Activated naive CD8-positive, alpha-beta T cell treated with anti-CD3 and anti-CD28 coated beads, Interleukin-2, amount 50 U/mL, for 24 hours (primary cell): ENCODE data around the gene GTPBP1.

Experiments used
- ATAC-seq: fragments of 150-1000 bp; cut with Tn5 transposase; one replicate; pipeline ENCODE4 v1.10.0; 2021
- DNase-seq: peaks from one replicate; pipeline ENCODE4 v3.0.0; 2021
- H3K27ac Mint-ChIP-seq: one replicate; pipeline ENCODE4 v1.8.0; 2021; ENCODE audit warnings: mild to moderate bottlenecking, mixed read lengths
- H3K27me3 Mint-ChIP-seq: one replicate; pipeline ENCODE4 v1.8.0; 2021; ENCODE audit warnings: mixed read lengths
- H3K36me3 Mint-ChIP-seq: one replicate; pipeline ENCODE4 v1.8.0; 2021; ENCODE audit warnings: low read depth, mixed read lengths
- H3K4me1 Mint-ChIP-seq: one replicate; pipeline ENCODE4 v1.8.0; 2021; ENCODE audit warnings: mixed read lengths
- H3K4me3 Mint-ChIP-seq: one replicate; pipeline ENCODE4 v1.8.0; 2021; ENCODE audit warnings: mild to moderate bottlenecking, moderate library complexity, mixed read lengths
- H3K9me3 Mint-ChIP-seq: one replicate; pipeline ENCODE4 v1.8.0; 2021; ENCODE audit warnings: mixed read lengths

Gene GTPBP1

DNA sequence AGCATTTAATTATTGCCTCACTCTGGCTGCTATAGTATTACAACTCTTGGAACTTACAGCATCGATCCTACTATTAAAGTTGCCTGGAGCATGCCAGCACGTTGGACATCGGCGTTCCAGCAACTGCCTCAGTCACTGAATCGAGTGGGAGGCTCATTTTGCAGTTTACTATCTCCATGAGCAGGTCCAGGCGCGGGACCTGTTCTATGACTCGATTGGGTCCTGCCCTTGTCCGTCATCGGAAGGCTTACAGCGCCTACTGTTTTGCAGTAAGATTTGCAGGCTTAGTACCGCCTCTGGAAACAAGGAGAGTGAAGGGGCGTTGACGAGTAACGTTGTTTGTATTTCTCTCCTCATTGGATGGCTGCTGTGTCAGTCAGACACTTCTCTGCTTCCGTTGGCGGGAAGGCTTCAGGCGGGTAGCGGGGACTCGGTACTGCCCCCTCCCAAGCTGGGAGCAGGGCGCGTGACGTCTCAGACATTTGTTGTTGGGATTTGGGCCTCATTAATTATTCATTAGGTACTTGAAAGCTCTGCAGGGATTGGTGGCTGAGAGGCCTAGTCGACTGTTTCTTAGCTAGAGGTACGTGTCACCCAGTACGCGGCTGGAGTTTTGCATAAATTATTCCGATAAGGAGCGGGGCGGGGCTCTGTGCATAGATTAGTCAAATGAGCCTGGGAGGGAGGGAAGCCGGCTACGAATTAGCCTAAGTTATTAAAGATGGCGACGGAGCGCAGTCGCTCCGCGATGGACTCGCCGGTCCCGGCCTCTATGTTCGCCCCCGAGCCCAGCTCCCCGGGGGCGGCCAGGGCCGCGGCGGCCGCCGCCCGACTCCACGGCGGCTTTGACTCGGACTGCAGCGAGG is at the start of gene GTPBP1:
Gene GTPBP1 (plus strand): TSS at position 710 of the 866 bp plus-strand sequence. CDS start 12 bp downstream, at position 722.
- DNase-seq (peak; percentile 94), ATAC-seq (peak; percentile 88)
- H3K36me3 Mint-ChIP-seq: peaks cover 33% of the 10 kb centered on the region
- peaks cover 59% of the 10 kb centered on the region for H3K4me1 Mint-ChIP-seq
- H3K27me3 Mint-ChIP-seq: no peaks in the 10 kb centered on the region
- peak within 1 kb of the TSS; percentile 94 for H3K4me3 Mint-ChIP-seq
- H3K9me3 Mint-ChIP-seq: no peaks in the 10 kb centered on the region
- H3K27ac Mint-ChIP-seq: peak within 1 kb of the TSS; percentile 97

- Mint-ChIP-seq H3K4me1 (peaks cover 17% of the 10 kb centered on the region), H3K27ac (peak within 1 kb of the TSS; percentile 97), H3K4me3 (peak within 1 kb of the TSS; percentile 85), H3K9me3 (no peaks in the 10 kb centered on the region), H3K36me3 (no peaks in the 10 kb centered on the region), H3K27me3 (peaks cover 1% of the 10 kb centered on the region)
- peak; percentile 83 for ATAC-seq
- peak; percentile 89 for DNase-seq
These were observed 49.3 kb upstream of the GTPBP1 start, which contains the start of the genes CBY1 and FAM227A for GRCh38 chr22:38656256-38657044. CBY1 (plus strand) TSS chr22:38656638; CDS start chr22:38668055, 11,417 bp downstream. FAM227A (minus strand) TSS chr22:38656392; CDS start chr22:38650168, 6,224 bp downstream.

- peak overlapping the region; percentile 97 for H3K27ac Mint-ChIP-seq
- peaks cover 1% of the 10 kb centered on the region for H3K27me3 Mint-ChIP-seq
- peak overlapping the region; percentile 85 for H3K4me3 Mint-ChIP-seq
- no peaks in the 10 kb centered on the region for H3K9me3 Mint-ChIP-seq
- peak; percentile 53 for DNase-seq
- ATAC-seq: peak; percentile 53
- H3K4me1 Mint-ChIP-seq: peaks cover 17% of the 10 kb centered on the region
- H3K36me3 Mint-ChIP-seq: no peaks in the 10 kb centered on the region
These were observed 48.5 kb upstream of the GTPBP1 start for GRCh38 chr22:38657045-38657909.

DNA sequence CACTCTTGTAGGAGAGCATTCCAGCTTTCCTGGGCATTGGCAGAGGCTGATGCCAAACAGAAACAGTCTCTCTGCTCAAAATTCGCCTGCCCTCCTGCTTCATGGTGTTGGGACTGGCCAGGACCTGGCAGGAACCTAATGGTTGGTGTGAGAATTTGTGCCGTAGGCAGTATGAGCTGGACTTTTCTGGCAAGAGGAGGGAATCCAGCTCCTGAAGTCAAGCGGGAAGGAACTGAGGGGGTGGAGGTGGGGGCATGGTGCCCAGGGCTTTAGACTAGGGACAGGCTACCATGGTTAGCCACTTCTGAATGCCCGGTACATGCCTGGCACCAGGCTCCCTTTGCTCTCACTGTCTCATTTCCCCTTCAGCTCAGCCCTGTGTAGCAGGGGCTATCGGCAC is 30.9 kb upstream of the GTPBP1 start:
- Mint-ChIP-seq H3K27me3 (no peaks in the 10 kb centered on the region), H3K4me3 (no peak overlapping the region), H3K9me3 (no peaks in the 10 kb centered on the region), H3K27ac (no peak overlapping the region), H3K36me3 (peaks cover 16% of the 10 kb centered on the region), H3K4me1 (no peaks in the 10 kb centered on the region)
- DNase-seq (no peak), ATAC-seq (no peak)

- H3K36me3 Mint-ChIP-seq: peaks cover 16% of the 10 kb centered on the region
These were observed 29.9 kb upstream of the GTPBP1 start for GRCh38 chr22:38675833-38676232.

GRCh38 chr22:38681582-38682335 is 24.0 kb upstream of the GTPBP1 start, which contains the start of gene TOMM22:
TOMM22 (plus strand) TSS chr22:38681957; CDS start chr22:38681979, 22 bp downstream.
- peak; percentile 91 for DNase-seq
- Mint-ChIP-seq H3K4me3 (peak within 1 kb of the TSS; percentile 96), H3K36me3 (peaks cover 40% of the 10 kb centered on the region), H3K4me1 (peaks cover 23% of the 10 kb centered on the region), H3K27me3 (no peaks in the 10 kb centered on the region), H3K27ac (peak within 1 kb of the TSS; percentile 95), H3K9me3 (no peaks in the 10 kb centered on the region)
- ATAC-seq: peak; percentile 99

More at GRCh38 chr22:38675833-38676232, 29.9 kb upstream of the GTPBP1 start:
- Mint-ChIP-seq H3K4me1 (no peaks in the 10 kb centered on the region), H3K27me3 (no peaks in the 10 kb centered on the region), H3K27ac (no peak overlapping the region), H3K9me3 (no peaks in the 10 kb centered on the region), H3K4me3 (no peak overlapping the region)
- no peak for ATAC-seq
- no peak for DNase-seq

DNA sequence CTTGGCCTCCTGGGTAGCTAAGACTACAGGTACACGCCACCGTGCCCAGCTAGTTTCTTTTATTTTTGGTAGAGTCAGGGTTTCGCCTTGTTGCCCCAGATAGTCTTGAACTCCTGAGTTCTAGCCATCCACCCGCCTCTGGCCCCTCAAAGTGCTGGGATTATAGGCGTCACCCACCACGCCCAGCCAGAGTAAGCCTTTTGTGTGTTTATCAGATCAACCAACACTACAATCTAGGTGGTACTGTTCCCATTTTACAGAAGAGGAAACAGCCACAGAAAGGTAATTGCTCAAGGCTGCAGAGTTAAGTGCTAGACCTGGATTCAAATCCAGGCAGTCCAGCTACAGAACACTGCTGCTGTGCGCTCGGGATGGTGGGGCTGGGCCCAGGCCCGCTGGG is 20.8 kb upstream of the GTPBP1 start:
- H3K27me3 Mint-ChIP-seq: no peaks in the 10 kb centered on the region
- H3K4me1 Mint-ChIP-seq: peaks cover 24% of the 10 kb centered on the region
- no peak overlapping the region for H3K4me3 Mint-ChIP-seq
- ATAC-seq: no peak
- no peak overlapping the region for H3K27ac Mint-ChIP-seq
- DNase-seq: no peak
- no peaks in the 10 kb centered on the region for H3K9me3 Mint-ChIP-seq
- H3K36me3 Mint-ChIP-seq: peaks cover 58% of the 10 kb centered on the region

GRCh38 chr22:38685761-38686160 is 20.0 kb upstream of the GTPBP1 start:
- Mint-ChIP-seq H3K4me1 (peaks cover 24% of the 10 kb centered on the region), H3K27ac (no peak overlapping the region), H3K36me3 (peaks cover 61% of the 10 kb centered on the region), H3K4me3 (no peak overlapping the region), H3K27me3 (no peaks in the 10 kb centered on the region), H3K9me3 (no peaks in the 10 kb centered on the region)
- DNase-seq (no peak), ATAC-seq (no peak)

- DNase-seq (no peak), ATAC-seq (no peak)
- peaks cover 19% of the 10 kb centered on the region for H3K4me1 Mint-ChIP-seq
- peaks cover 57% of the 10 kb centered on the region for H3K36me3 Mint-ChIP-seq
- no peaks in the 10 kb centered on the region for H3K27me3 Mint-ChIP-seq
- no peak overlapping the region for H3K4me3 Mint-ChIP-seq
- H3K27ac Mint-ChIP-seq: peak overlapping the region; percentile 47
- H3K9me3 Mint-ChIP-seq: no peaks in the 10 kb centered on the region
These were observed 16.1 kb upstream of the GTPBP1 start for GRCh38 chr22:38689651-38690050.

GRCh38 chr22:38694049-38694448 is 11.7 kb upstream of the GTPBP1 start:
- DNase-seq: no peak
- peaks cover 60% of the 10 kb centered on the region for H3K4me1 Mint-ChIP-seq
- H3K9me3 Mint-ChIP-seq: no peaks in the 10 kb centered on the region
- H3K4me3 Mint-ChIP-seq: no peak overlapping the region
- ATAC-seq: no peak
- no peaks in the 10 kb centered on the region for H3K27me3 Mint-ChIP-seq
- peak overlapping the region; percentile 58 for H3K27ac Mint-ChIP-seq
- peaks cover 60% of the 10 kb centered on the region for H3K36me3 Mint-ChIP-seq

GRCh38 chr22:38694940-38695339 is 10.8 kb upstream of the GTPBP1 start:
- H3K27ac Mint-ChIP-seq: peak overlapping the region; percentile 41
- peaks cover 68% of the 10 kb centered on the region for H3K4me1 Mint-ChIP-seq
- ATAC-seq (no peak), DNase-seq (no peak)
- no peaks in the 10 kb centered on the region for H3K9me3 Mint-ChIP-seq
- peaks cover 65% of the 10 kb centered on the region for H3K36me3 Mint-ChIP-seq
- H3K27me3 Mint-ChIP-seq: no peaks in the 10 kb centered on the region
- no peak overlapping the region for H3K4me3 Mint-ChIP-seq

DNA sequence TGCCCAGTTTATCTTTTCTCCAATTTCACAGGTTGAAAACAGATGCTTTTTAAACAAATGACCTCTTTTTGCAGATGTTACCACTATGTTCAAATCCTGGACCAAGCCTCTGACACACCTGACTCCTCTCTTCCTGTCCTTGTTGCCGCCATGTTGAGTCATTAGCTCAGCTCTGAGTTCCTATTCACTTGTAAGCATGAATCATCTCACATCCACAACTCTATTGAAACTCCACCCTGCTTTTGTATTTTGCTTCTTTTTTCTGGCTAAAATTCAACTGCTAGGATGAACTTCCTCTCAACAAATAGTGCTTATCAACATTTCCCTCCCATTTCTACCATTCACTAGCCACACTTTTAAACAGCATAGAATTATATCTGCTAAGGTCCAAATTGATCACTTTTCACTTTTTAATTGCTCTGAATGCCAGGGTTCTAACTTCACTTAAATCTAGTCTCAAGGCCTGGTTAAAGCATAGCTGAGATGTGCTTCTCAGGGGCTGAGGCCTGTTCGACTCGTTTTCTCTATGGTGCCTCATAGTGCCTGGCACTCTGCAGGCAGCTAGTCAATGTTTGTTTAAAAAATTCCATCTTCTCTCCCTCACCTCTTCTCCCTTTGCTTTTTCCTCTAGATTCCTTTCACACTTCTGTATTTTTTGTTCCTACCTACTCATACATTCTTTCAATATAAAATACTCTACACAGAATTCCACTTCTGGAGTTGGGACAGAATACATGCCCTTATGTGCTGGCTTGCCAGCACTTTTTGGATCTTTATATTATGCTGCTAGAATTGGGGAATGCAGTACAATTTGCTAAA is 8.9 kb upstream of the GTPBP1 start:
- peak; percentile 38 for DNase-seq
- H3K27me3 Mint-ChIP-seq: no peaks in the 10 kb centered on the region
- H3K4me3 Mint-ChIP-seq: peak overlapping the region; percentile 92
- H3K36me3 Mint-ChIP-seq: peaks cover 59% of the 10 kb centered on the region
- no peaks in the 10 kb centered on the region for H3K9me3 Mint-ChIP-seq
- peaks cover 74% of the 10 kb centered on the region for H3K4me1 Mint-ChIP-seq
- peak; percentile 51 for ATAC-seq
- peak overlapping the region; percentile 85 for H3K27ac Mint-ChIP-seq
